NCI-H82 (cell line): ENCODE results near the gene ITIH3.

Experiments used
- DNase-seq: peaks from one replicate; lab custom pipeline; 2025; lab: John Stamatoyannopoulos, UW

Gene ITIH3

GRCh38 chr3:52779011-52779836 lies 15.4 kb upstream of the ITIH3 start:
- DNase-seq: no peak

DNA sequence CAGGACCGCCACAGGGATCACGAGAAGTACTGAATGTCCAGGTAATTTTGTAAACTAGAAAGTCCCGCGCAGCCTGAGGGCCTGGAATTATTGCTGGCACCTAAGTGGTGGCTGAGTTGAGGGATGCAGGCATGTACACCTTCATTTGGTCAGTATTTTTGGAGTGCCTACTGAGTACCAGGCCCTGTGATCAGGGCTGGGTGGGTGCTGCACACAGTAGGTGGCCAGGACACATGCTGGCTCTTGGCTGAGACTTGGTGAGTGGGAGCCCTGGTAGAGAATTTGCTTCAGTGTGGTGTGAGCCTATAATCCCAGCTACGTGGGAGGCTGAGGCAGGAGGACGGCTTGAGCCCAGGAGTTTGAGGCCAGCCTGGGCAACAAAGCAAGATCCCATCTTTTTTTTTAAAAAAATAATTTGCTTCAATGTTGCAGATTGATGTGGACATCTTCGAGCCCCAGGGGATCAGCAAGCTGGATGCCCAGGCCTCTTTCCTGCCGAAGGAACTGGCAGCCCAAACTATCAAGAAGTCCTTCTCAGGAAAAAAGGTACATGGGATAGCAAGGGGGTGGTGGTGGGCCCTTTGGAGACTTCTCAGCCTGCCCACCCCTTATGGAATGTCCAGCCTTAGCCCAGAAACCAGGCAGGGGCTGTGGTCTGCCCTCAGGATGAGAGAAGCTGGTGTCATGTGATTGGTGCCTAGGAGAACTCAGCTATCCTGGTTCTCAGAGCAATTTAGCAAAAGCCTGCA lies 14.6 kb upstream of the ITIH3 start:
- no peak for DNase-seq

DNA sequence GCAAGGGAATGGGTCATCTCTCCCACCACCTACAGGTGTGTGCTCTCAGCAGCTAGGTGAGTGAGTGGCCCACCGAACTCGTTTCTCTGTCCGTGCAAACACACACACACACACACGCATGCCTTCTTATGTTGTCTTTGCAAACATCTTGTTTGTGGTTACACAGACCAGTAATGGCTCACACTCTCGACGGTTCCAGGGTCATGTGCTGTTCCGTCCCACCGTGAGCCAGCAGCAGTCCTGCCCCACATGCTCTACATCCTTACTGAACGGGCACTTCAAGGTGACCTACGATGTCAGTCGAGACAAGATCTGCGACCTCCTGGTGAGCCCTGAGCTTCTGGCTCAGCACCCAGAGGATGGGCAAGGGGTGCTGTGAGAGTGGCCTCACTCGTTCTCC lies 12.9 kb upstream of the ITIH3 start:
- no peak for DNase-seq

DNA sequence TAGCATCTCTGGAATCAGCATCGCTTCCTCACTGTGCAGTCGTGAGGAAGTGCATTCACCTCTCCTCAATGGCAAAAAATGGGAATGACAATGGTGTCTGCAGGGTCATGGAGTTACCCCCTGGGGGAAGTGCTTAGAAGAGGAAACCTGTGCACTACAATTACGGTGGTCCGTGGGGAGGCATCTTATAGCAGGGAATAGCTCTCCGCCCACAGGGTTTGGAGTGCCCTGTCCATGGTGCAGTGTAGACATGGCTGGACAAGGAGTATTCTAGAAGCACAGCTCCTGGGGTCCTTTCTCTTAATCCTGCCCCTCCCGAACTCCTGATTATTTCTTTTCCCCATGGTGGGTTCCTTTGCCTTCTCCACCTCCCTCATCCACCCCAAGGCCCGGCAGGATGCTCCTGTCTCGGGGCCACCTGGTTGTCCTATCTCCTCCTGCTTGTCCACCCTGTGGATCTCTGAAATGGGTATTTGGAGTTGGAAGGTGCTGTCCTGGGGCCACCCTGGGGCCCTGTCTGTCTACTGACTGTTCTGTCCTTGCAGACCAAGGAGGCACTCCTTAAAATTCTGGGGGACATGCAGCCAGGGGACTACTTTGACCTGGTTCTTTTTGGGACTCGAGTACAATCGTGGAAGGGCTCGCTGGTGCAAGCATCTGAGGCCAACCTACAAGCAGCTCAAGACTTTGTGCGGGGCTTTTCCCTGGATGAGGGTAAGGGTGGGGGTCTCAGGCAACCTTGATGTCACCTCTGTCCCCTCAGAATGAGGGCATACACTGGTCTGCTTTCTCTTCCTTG lies 12.0 kb upstream of the ITIH3 start:
- no peak for DNase-seq

DNA sequence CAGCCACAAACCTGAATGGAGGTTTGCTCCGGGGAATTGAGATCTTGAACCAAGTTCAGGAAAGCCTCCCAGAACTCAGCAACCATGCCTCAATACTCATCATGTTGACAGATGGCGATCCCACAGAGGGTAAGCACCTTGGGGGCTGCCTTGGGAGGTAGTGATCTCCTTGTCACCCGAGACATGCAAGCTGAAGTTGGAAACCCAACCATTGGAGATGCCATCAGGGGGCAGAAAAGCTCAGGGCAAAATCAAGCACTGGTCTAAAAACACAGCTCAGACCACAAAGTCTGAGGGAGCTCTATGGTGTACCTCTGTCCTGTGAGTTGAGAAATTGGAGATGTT lies 11.4 kb upstream of the ITIH3 start:
- DNase-seq: no peak

GRCh38 chr3:52784021-52784621 lies 10.5 kb upstream of the ITIH3 start:
- no peak for DNase-seq

DNA sequence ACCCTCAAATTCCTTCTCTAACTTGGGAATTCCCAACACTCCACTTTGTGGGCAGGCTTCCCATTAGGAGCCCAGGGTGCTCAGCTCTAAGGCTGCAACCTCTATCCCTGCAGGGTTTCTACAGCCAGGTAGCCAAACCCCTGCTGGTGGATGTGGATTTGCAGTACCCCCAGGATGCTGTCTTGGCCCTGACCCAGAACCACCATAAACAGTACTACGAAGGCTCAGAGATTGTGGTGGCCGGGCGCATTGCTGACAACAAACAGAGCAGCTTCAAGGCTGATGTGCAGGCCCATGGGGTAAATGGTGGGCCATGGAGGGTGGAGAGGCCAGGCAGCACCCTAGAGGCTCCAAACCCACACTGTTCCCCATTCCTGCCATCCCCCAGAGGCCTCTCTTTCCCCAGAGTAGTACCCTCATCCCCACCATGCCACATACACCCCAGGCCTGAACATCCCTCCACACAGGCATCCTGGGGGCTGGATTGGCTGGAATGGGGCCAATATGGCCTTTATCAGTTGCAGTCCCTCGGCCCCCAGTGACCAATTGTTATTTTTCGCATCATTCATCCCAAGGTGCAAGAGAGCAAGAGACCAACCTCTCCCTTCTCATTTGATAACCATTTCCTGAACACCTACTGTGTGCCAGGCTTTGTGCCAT lies 9.5 kb upstream of the ITIH3 start:
- DNase-seq: no peak

GRCh38 chr3:52786330-52787215 lies 8.0 kb upstream of the ITIH3 start:
- no peak for DNase-seq

DNA sequence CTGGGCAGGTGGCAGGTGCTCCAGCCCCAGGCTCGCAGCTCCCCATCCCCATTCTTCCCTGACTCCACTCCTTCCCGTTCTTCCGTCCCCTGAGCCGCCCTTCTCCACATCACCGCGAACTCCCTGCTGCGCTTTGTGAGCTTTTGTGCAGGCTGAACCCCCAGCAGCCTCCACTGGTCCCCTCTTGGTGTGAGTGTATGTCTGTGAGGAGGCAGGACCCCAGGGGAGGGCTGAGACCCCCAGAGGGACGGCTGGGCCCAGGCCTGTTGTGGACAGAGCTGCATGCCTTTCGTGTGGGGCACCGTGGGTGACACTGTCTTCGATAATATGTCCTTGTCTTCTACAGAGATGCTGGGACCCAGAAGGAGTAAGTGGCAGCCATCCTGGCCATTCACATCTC lies 7.3 kb upstream of the ITIH3 start:
- no peak for DNase-seq

DNA sequence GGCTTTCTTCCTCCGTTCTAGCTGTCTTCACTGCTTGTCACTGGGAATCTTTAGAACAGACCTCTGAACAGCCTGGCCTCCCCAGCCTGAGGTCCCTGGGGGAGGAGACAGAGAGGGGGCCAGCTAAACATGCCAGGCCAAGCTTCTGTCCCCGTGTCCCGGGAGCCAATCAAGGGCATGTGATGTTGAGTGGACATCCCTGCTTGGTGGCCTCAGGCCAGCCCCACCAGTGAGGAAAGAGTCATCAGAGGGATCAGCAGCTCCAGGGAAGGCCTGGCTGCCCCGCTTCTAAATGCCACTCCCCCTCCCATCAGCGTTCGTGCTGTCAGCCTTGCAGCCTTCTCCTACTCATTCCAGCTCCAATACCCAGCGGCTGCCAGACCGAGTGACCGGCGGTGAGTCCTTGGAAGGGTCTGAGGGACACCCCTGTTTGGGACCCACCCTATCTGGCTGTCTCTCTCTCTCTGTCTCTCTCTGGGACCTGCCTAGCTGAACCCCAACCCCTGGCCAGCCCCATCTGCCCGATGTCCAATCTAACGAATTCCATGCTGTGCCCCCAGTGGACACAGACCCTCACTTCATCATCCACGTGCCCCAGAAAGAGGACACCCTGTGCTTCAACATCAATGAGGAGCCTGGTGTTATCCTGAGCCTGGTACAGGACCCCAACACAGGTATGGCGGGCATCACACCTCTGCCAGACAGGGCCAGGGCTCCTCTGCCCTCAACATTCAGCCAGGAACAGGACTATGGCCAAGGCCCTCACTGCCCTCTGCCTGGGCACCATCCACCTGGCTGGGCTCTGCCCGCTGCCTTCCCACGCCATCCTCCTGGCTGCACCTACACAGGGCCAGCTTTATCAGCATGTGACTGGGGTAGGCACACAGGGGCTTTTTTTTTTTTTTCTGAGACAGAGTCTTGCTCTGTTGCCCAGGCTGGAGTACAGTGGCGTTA lies 6.6 kb upstream of the ITIH3 start:
- no peak for DNase-seq

GRCh38 chr3:52788890-52789745 lies 5.5 kb upstream of the ITIH3 start:
- no peak for DNase-seq

DNA sequence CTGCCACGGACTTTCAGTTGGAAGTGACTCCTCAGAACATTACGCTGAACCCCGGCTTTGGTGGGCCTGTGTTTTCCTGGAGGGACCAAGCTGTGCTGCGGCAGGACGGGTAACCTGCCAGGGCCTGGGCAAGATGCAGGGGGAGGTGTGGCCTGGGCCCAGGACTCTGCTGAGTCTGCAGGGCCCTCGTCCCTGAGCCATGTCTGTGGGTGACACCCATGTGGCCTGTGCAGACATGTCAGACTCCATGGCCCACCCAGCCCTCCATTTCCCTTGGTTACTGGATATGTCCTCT lies 4.9 kb upstream of the ITIH3 start:
- DNase-seq: no peak

GRCh38 chr3:52790337-52790736 lies 4.3 kb upstream of the ITIH3 start:
- DNase-seq: no peak

DNA sequence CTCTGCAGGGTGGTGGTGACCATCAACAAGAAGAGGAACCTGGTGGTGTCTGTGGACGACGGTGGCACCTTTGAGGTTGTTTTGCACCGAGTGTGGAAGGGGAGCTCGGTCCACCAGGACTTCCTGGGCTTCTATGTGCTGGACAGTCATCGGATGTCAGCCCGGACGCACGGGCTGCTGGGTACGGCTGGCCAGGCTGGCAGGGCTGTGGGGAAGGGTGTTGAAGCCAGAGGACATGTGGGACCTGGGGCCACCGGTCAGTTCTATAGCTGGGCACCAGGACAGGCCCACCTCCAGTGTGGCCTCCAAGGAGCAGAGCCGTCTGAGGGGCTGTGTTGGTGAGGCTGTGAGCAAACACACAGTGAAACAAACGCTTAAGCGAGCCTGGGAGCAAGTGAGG lies 3.9 kb upstream of the ITIH3 start:
- DNase-seq: no peak

DNA sequence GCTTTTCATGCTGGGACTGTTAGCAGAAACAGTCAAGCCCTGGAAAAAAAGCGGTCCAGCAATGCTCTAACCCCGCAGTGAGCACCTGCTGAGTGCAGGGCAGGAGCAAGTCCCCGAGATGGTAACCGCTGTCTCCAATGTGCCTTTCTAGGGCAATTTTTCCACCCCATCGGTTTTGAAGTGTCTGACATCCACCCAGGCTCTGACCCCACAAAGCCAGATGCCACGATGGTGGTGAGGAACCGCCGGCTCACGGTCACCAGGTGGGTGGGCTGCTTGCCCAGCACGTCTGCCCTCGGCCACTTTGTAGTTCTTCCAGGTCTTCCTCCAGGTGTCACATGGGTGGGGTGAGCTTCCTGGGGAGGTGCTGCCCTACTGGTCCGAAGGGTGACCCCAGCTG lies 3.2 kb upstream of the ITIH3 start:
- no peak for DNase-seq

- DNase-seq: no peak
Measured at GRCh38 chr3:52791928-52792327, 2.7 kb upstream of the ITIH3 start.

DNA sequence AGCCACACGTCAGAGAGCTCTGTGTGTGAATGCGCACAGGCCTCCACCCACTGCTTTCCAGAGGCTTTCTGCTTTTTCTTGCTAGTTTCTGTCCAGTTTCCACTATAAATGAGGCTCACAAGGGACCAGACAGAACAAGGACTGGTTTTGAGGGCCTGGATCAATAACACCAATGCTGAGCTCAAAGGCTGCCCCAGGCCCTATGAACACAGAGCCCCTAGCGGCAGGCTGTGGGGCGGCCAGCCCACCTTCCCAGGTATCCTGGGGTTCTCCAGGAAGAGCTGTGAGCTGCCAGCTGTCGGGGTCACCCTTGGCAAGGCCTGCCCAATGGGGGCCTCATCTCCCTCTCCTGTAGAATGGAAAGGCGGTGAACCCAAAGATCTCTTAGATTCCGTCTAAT lies 2.2 kb upstream of the ITIH3 start:
- DNase-seq: no peak

DNA sequence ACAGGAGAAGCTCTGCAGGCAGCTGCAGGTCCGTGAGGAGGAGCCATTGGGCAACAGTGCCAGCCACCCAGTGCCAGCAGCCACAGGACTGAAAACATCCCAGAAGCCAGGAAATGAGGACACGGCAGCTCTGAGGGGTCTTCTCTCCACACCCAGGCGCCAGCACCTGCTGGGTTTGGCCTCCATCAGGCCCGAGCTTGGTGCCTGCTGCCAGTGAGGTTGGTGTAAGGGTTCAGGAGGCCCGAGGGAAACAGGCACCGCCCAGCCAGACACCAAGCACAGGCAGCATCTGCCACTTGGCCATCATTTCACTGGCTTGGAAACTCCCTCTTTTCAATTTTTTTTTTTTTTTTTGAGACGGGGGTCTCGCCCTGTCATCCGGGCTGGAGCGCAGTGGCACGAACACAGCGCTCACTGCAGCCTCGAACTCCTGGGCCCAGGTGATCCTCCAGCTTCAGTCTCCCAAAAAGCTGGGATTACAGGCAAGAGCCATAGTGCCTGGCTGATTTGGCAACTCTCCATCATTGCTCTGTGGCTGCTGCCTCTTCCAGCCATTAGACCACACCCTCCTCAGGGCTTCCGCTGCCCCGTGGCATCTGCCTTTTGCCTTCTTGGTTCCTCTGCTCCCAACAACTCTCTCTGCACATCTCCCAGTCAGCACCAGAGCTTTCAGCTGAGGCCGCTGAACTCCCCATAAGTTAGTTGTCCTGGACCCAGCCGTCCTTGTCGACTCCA lies 1.5 kb upstream of the ITIH3 start:
- peak; percentile 2 for DNase-seq
